HL-60 (cell line): ENCODE data around the gene FIGNL2.

Source experiments
- DNase-seq, 2 experiments: peaks; one replicate each; pipeline ENCODE4 v3.0.0-alpha.2; 2010 to 2020; ENCODE audit warnings: low read depth in 1 of 2, low spot score in 1 of 2
- H3K27ac ChIP-seq: fragments of 250-450 bp; sonication (Bioruptor Pico); replicated peaks from 2 replicates; pipeline ENCODE4 v1.5.1; 2020; ENCODE audit warnings: mild to moderate bottlenecking, moderate library complexity
- H3K27me3 ChIP-seq: fragments of 250-450 bp; sonication (Bioruptor Pico); 2 replicates; pipeline ENCODE4 v1.5.1; 2021; ENCODE audit warnings: mild to moderate bottlenecking, moderate library complexity; ENCODE audit not compliant: insufficient read depth, poor library complexity, severe bottlenecking
- H3K4me3 ChIP-seq: replicated peaks from 2 replicates; pipeline ENCODE4 v1.5.1; 2011; ENCODE audit warnings: mild to moderate bottlenecking, control low read depth, low read length; ENCODE audit not compliant: insufficient read depth
- CTCF ChIP-seq: IDR thresholded peaks from one replicate; pipeline ENCODE4 v1.5.1; 2011; ENCODE audit warnings: low read length, control low read depth, inconsistent platforms; ENCODE audit not compliant: insufficient read depth
- GABPA ChIP-seq: IDR thresholded peaks from 2 replicates; pipeline ENCODE4 v1.6.1; 2012; ENCODE audit warnings: low read depth
- POLR2AphosphoS5 ChIP-seq: IDR thresholded peaks from 2 replicates; pipeline ENCODE4 v1.6.1; 2012; ENCODE audit warnings: low read depth
- REST ChIP-seq: IDR thresholded peaks from 2 replicates; pipeline ENCODE4 v1.6.1; 2012; ENCODE audit warnings: low read depth; ENCODE audit not compliant: insufficient replicate concordance
- SPI1 ChIP-seq: IDR thresholded peaks from 2 replicates; pipeline ENCODE4 v1.6.1; 2012; ENCODE audit warnings: low read depth, mild to moderate bottlenecking, borderline replicate concordance

FIGNL2 gene

GRCh38 chr12:51869931-51870330 is 21.4 kb upstream of the FIGNL2 start:
- Histone ChIP-seq H3K27ac (no peak overlapping the region), H3K27me3 (peaks cover 9% of the 10 kb centered on the region), H3K4me3 (no peak overlapping the region)
- TF ChIP-seq SPI1 (no peak), REST (no peak), CTCF (no peak), POLR2AphosphoS5 (no peak), GABPA (no peak)
- DNase-seq: peak in 1 of 2 experiments; percentile 14

- TF ChIP-seq POLR2AphosphoS5 (no peak), SPI1 (no peak), REST (no peak), GABPA (no peak), CTCF (no peak)
- Histone ChIP-seq H3K4me3 (no peak overlapping the region), H3K27ac (no peak overlapping the region), H3K27me3 (peaks cover 13% of the 10 kb centered on the region)
- no peak for DNase-seq
Measured at GRCh38 chr12:51869496-51869865, 21.0 kb upstream of the FIGNL2 start.

- no peak for DNase-seq
- no peak for TF ChIP-seq SPI1
- TF ChIP-seq POLR2AphosphoS5: no peak
- TF ChIP-seq GABPA: no peak
- TF ChIP-seq CTCF: no peak
- no peak for TF ChIP-seq REST
- Histone ChIP-seq H3K27me3 (peaks cover 19% of the 10 kb centered on the region), H3K27ac (no peak overlapping the region), H3K4me3 (peak overlapping the region; percentile 4)
Measured at GRCh38 chr12:51868821-51869495, 20.4 kb upstream of the FIGNL2 start.
